HUES6 (cell line): ENCODE data around the gene C9.

Experiments
- H3K27ac ChIP-seq: 2 replicates; pipeline ENCODE4 v1.7.0; 2013; ENCODE audit warnings: low read depth, mild to moderate bottlenecking, low read length, inconsistent platforms
- H3K27me3 ChIP-seq: 2 replicates; pipeline ENCODE4 v1.6.1; 2013; ENCODE audit warnings: low read length; ENCODE audit not compliant: control insufficient read depth, insufficient read depth
- H3K36me3 ChIP-seq: 2 replicates; pipeline ENCODE4 v1.6.1; 2013; ENCODE audit warnings: low read length; ENCODE audit not compliant: control insufficient read depth, insufficient read depth
- H3K4me1 ChIP-seq: 2 replicates; pipeline ENCODE4 v1.6.1; 2013; ENCODE audit warnings: low read length; ENCODE audit not compliant: control insufficient read depth, insufficient read depth
- H3K4me3 ChIP-seq: 2 replicates; pipeline ENCODE4 v1.5.1; 2013; ENCODE audit warnings: low read depth, low read length
- H3K9ac ChIP-seq: one replicate; pipeline ENCODE4 v1.6.1; 2013; ENCODE audit warnings: mild to moderate bottlenecking, low read length
- H3K9me3 ChIP-seq: 2 replicates; pipeline ENCODE4 v1.6.1; 2013; ENCODE audit warnings: low read depth, low read length; ENCODE audit not compliant: control insufficient read depth, insufficient read depth

The C9 gene

DNA sequence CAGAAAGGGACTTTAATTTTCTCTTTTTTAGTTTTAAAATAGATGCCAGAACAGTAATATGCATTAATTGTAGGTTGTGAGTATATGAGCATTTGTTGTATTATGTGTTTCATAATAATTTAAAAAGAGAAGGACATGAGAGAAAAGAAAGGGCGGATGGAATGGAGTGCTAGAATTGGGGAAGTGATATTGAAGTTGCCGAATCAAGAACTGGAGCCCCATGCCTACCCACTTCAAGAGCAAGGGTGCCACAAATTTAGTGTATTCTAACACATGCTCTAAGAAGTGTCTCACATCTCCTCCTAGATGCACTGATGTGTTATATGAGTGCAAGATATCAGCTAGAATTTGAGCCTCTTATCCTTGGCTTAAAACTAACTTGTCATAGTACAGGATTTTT, 101.3 kb downstream of the C9 start:
- H3K27ac ChIP-seq = no peak overlapping the region
- no peaks in the 10 kb centered on the region for H3K9me3 ChIP-seq
- no peak overlapping the region for H3K9ac ChIP-seq

DNA sequence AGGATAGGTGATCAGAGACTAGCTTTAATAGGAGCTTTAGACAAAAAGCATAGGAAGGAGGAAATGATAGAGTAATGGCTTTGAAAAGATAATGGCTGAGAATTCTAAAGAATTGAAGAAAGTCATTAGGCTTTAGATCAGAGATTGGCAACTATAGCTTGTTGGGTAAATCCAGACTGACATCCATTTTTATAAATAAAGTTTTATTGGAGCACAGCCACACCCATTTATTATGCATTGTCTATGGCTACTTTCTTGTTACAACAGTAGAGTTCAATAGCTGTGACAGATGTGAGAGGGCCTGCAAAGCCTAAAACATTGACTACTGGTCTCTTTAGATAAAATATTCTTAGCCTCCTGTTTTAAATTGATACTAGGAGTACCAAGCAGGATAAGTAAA, 104.2 kb downstream of the C9 start:
- H3K27me3 ChIP-seq = no peaks in the 10 kb centered on the region
- H3K4me3 ChIP-seq = no peak overlapping the region
- no peaks in the 10 kb centered on the region for H3K4me1 ChIP-seq
- no peak overlapping the region for H3K9ac ChIP-seq
- H3K27ac ChIP-seq = no peak overlapping the region
- H3K36me3 ChIP-seq = no peaks in the 10 kb centered on the region
- H3K9me3 ChIP-seq = no peaks in the 10 kb centered on the region

More for the DNA sequence above, 101.3 kb downstream of the C9 start:
- H3K4me3 ChIP-seq = no peak overlapping the region
- no peaks in the 10 kb centered on the region for H3K36me3 ChIP-seq
- H3K4me1 ChIP-seq = no peaks in the 10 kb centered on the region
- H3K27me3 ChIP-seq = no peaks in the 10 kb centered on the region

DNA sequence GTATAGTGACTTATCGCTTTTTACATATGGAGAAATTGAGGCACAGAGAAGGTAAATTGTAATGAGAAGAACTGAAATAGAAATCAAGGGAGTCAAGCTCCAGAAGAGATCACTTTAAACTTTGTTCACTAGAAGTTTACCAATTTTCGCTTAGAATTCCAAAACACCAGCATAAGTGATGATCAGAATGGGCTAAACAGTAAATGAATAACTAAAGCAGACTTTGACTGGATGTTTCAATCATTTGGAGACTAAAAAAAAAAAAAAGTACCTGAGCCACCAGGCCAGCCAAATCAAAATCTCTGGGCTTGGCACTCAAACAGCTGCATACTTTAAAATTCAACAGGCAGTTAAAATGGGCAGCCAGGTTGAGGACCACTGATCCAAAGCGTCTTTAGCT, 106.7 kb downstream of the C9 start:
- no peak overlapping the region for H3K27ac ChIP-seq
- no peaks in the 10 kb centered on the region for H3K36me3 ChIP-seq
- no peak overlapping the region for H3K4me3 ChIP-seq
- H3K9me3 ChIP-seq = no peaks in the 10 kb centered on the region
- no peaks in the 10 kb centered on the region for H3K4me1 ChIP-seq
- H3K9ac ChIP-seq = no peak overlapping the region
- no peaks in the 10 kb centered on the region for H3K27me3 ChIP-seq

DNA sequence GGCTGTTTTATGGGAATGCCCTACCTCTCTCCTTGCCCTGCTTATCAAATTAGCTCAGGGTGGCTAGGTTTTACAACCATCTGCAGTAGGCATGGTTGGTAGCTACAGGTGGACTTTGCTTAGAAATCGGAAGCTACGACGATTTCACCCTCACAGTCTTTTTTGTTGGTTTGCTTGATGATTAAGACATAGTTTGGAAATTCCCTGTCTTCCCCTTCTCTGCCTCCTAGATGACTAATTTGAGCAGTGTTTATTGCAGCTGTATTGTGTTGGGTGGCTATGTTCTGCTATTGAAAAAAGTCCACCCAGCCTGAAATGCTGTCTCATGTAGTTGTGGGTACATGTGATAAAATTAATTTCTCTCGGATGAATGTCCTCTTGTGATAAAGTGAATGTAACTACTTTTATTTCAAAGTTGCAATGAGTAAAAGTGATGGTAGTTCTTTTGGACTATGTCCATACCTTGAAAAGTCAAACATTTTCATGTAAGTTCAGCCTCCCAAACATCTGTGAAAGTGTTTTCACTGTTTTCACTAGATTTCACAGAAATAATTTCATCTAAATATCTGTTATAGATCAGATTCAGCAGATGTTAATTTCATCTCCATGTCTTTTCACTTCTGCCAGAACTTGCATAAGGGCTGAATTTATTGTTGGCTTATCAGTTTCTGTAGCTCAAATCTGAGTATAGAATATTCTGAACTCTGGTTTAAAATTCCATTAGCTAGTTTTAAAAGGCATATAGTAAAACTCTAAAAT, 107.6 kb downstream of the C9 start:
- Histone ChIP-seq H3K9ac (no peak overlapping the region), H3K9me3 (no peaks in the 10 kb centered on the region), H3K4me3 (no peak overlapping the region), H3K27me3 (no peaks in the 10 kb centered on the region), H3K4me1 (no peaks in the 10 kb centered on the region), H3K27ac (no peak overlapping the region), H3K36me3 (no peaks in the 10 kb centered on the region)

DNA sequence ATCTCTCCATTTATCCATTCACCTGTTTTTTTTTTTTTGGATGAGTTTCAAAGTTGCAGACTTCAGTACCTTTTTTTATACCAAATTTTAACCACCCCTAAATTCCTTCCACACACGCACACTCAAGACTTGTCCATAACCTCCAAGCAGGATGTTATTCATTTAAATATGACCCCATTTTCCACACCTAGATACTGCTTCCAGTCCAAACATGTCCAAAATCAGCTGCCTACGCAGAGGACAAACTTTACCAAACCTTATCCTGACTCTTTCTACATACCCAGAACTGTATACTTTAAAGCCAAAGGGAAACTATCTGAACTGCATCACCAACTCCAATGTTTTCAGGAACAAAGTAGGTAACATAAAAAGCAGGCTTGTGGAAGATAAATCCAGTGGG, 108.9 kb downstream of the C9 start:
- H3K4me3 ChIP-seq = no peak overlapping the region
- H3K4me1 ChIP-seq = no peaks in the 10 kb centered on the region
- no peaks in the 10 kb centered on the region for H3K36me3 ChIP-seq
- no peak overlapping the region for H3K9ac ChIP-seq
- H3K9me3 ChIP-seq = no peaks in the 10 kb centered on the region
- H3K27me3 ChIP-seq = no peaks in the 10 kb centered on the region
- no peak overlapping the region for H3K27ac ChIP-seq

DNA sequence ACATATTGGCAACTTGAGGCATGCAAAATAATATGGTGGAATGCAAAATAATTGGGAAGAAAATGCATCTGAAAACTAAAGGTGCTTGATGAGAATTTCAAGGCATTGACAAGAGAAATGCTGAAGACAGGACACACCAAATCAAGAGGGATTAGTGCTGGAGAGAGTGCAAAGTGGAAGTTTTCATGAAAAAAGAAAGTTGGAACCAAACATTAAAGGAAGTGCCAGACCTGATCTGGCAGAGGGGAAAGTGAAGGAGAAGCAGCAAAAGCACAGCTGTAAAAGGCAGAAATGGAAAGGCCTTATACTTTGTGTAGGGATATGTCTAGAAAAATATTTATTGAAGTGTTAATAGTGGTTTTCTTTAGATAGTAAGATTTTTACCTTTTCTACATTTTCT, 109.6 kb downstream of the C9 start:
- Histone ChIP-seq H3K4me1 (no peaks in the 10 kb centered on the region), H3K9ac (no peak overlapping the region), H3K4me3 (no peak overlapping the region), H3K27ac (no peak overlapping the region), H3K9me3 (no peaks in the 10 kb centered on the region), H3K27me3 (no peaks in the 10 kb centered on the region), H3K36me3 (no peaks in the 10 kb centered on the region)

DNA sequence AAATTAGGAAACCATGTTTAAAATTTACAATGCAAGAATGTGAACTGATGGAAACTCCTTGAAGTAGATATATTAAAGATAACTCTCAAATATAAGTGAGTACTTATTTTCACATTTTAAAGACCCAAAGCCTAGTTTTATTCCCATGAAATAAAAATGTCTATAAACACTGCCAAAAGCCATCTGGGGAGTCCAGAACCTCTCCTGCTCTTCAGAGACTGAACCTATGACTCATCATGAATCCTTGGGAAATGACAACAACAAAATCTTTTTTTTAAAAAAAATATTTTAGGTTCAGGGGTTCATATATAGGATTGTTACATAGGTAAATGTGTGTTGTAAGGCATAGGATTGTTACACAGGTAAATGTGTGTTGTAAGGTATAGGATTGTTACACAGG, 111.1 kb downstream of the C9 start:
- H3K9ac ChIP-seq = no peak overlapping the region
- H3K36me3 ChIP-seq = no peaks in the 10 kb centered on the region
- H3K9me3 ChIP-seq = no peaks in the 10 kb centered on the region
- H3K27me3 ChIP-seq = no peaks in the 10 kb centered on the region
- no peaks in the 10 kb centered on the region for H3K4me1 ChIP-seq
- H3K4me3 ChIP-seq = no peak overlapping the region
- H3K27ac ChIP-seq = no peak overlapping the region

DNA sequence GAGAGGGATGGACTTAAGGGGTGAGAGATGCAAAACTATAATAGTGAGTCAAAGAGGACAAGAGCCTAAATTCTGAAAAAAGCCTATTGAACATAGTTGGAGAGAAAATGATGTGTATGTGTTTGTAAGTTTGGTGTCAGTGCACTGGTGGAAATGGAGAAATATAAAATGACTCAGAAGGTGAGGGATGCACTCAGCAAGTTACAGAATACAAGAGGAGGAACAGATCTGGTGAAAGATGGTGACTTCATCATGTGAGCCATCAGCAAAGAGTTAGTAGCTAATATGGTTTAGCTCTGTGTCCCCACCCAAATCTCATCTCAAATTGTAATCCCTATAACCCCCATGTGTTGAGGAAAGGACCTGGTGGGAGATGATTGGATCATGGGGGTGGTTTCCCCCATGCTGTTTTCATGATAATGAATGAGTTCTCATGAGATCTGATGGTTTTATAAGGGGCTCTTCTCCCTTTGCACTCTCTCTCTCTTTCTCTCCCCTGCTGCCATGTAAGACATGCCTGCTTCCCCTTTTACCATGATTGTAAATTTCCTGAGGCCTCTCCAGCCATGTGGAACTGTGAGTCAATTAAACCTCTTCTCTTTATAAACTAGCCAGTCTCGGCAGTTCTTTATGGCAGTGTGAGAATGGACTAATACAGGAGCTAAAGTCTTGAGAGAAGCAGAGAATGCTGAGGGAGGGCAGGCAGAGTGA, 114.6 kb downstream of the C9 start:
- Histone ChIP-seq H3K4me3 (no peak overlapping the region), H3K9me3 (no peaks in the 10 kb centered on the region), H3K9ac (no peak overlapping the region), H3K36me3 (no peaks in the 10 kb centered on the region), H3K27ac (no peak overlapping the region), H3K4me1 (no peaks in the 10 kb centered on the region), H3K27me3 (no peaks in the 10 kb centered on the region)

DNA sequence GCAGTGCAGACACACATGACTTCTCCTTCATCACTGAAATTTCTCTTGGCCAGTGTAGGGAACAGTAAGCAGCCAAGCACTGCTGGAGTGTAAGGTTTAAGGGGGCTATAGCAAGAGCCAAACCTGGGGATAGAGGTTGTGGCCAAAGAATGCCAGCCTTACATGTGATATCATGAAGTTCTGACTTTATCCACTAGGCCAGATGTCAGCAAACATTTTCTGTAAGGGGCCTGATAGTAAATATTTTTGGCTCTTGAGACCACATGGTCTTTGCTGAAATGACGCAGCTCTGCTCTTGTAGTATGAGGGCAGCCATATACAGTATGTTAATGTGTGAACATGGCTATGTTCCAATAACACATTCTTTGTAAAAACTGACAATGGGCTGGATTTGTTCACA, 115.2 kb downstream of the C9 start:
- no peak overlapping the region for H3K9ac ChIP-seq
- H3K4me3 ChIP-seq = no peak overlapping the region
- no peaks in the 10 kb centered on the region for H3K36me3 ChIP-seq
- no peak overlapping the region for H3K27ac ChIP-seq
- H3K9me3 ChIP-seq = no peaks in the 10 kb centered on the region
- no peaks in the 10 kb centered on the region for H3K27me3 ChIP-seq
- H3K4me1 ChIP-seq = no peaks in the 10 kb centered on the region

DNA sequence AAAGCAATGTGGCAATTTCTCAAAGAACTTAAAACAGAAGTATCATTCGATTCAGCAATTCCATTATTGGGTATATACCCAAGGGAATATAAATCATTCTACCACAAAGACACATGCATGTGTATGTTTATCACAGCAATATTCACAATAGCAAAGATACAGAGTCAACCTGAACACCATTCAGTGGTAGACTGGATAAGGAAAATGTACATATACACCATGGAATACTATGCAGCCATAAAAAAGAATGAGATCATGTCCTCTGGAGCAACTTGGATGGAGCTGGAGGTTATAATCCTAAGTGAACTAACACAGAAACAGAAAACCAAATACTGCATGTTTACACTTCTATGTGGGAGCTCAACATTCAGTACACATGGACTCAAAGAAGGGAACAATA, 123.5 kb downstream of the C9 start:
- Histone ChIP-seq H3K36me3 (no peaks in the 10 kb centered on the region), H3K4me1 (no peaks in the 10 kb centered on the region), H3K4me3 (no peak overlapping the region), H3K9me3 (peaks cover 8% of the 10 kb centered on the region), H3K27me3 (no peaks in the 10 kb centered on the region), H3K9ac (no peak overlapping the region), H3K27ac (no peak overlapping the region)

DNA sequence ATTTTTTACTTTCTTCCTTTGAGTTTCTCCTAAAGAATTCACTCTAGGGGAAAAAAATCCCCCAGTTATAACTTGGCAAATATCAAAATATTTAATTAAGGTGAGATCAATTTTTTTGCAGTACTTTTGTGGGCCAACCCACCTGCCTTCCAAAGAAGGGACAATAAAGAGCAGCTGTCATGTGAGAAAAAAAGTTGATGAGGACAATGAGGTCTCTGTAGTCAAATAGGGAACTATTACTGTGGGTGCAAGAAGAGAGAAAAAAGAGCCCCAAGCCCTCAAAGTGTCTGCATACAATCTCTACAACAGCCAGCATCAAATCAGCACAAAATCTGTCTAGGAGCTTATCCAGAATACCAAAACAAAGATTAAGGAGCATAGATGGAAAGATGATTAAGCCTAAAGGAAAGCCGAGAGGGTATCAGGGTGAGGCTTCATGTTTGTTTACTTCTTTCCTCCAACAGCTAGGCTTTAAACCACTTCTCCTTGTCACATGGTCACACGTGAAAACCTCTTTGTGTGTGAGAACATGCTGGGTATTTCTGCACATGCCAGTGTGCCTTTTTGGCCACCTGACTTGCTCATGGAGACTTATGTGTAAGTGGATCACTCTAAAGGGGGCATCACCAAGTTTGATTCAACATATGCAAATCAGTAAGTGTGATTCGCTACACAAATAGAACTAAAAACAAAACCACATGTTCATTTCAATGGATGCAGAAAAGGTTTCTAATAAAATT, 125.8 kb downstream of the C9 start:
- Histone ChIP-seq H3K9ac (no peak overlapping the region), H3K36me3 (no peaks in the 10 kb centered on the region), H3K4me1 (no peaks in the 10 kb centered on the region), H3K4me3 (no peak overlapping the region), H3K9me3 (peaks cover 8% of the 10 kb centered on the region), H3K27me3 (no peaks in the 10 kb centered on the region), H3K27ac (no peak overlapping the region)
